22Rv1 (cell line): ENCODE data around the gene PDZRN3.

ENCODE experiments used
- CTCF ChIP-seq: fragments of 450-650 bp; IDR thresholded peaks from 2 replicates; pipeline ENCODE4 v1.5.1; 2017; ENCODE audit warnings: mild to moderate bottlenecking
- ZFX ChIP-seq: fragments of 450-650 bp; IDR thresholded peaks from 2 replicates; pipeline ENCODE4 v1.6.1; 2017; ENCODE audit warnings: antibody characterized with exemption, borderline replicate concordance

- TF ChIP-seq CTCF (no peak), ZFX (no peak)
Measured at GRCh38 chr3:73497646-73498406, 126.9 kb downstream of the PDZRN3 start.
